ENCODE data around the gene ZFAND2B. TPM values are rescaled to one million over a fixed set of nuclear protein-coding genes. Genes with fewer than 3 reads are reported as not detected.
A peak's percentile ranks its signal among the peaks of the same experiment; 100 is the strongest.

The ZFAND2B gene
- total and polyA plus RNA-seq, 2 donors from 2014 or later = 44.8 to 72.6 TPM

DNA sequence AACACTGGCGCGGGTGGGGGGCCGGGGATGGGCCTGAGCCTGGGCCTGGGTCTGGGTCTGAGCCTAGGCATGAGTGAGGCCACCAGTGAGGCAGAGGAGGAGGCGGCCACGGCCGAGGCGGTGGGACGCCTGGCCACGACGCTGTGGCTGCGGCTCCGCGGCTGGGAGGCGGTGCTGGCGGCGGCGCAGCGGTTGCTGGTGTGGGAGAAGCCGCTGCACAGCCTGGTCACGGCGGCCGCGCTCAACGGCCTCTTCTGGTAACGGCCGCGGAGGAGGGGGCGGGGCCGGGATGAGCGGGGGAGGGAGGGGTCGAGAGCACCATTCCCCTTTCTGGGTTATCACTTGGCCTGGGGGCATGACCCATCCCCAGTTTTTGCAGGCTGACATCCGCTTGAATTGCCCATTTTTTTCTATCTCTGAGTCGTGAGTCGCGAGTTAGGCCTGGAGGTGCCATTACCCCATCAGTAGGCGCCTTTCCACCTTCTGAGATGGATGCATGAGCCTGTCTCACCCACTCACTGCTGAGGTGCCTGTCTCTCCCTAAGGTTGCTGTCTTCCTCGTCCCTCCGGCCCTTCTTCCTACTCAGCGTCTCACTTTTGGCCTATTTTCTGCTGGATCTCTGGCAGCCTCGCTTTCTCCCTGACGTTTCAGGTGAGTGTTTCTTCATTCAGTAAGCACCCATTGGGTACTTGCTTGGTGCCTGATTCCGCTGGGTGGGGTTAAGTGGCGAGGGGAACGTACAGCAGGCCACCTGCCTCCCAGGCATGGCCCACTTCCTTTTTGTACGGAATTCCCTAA lies 28.0 kb upstream of the ZFAND2B start:
- DNase-seq = peak in 2 of 5 donors; percentile 62 to 65
- no peaks in the 10 kb centered on the region for H3K9me3 ChIP-seq (ENCODE audit: control insufficient read depth in 2 of 3, insufficient read depth in 1 of 3, low read length in 3 of 3)
- peaks cover 12 to 54% (median 43%) of the 10 kb centered on the region in 3 donors for H3K36me3 ChIP-seq (ENCODE audit: control insufficient read depth in 2 of 3, insufficient read depth in 3 of 3, low read length in 3 of 3)
- peak overlapping the region; percentile 85 to 88 for H3K27ac ChIP-seq (ENCODE audit: low read depth in 2 of 2, low read length in 2 of 2)
- H3K4me1 ChIP-seq (ENCODE audit: control insufficient read depth in 2 of 3, insufficient read depth in 2 of 3, low read depth in 1 of 3, low read length in 3 of 3) = peaks cover 5 to 32% (median 31%) of the 10 kb centered on the region in 3 donors
- H3K27me3 ChIP-seq (ENCODE audit: control insufficient read depth, insufficient read depth, low read length) = no peaks in the 10 kb centered on the region
- no peak for FAIRE-seq
- peak overlapping the region; percentile 60 to 81 (median 77) for H3K9ac ChIP-seq (ENCODE audit: low read length in 3 of 3)
- no peak for TF ChIP-seq CTCF (IDR thresholded peaks at IDR 0.05; ENCODE audit: borderline replicate concordance, extremely low read depth, insufficient read depth)
- peak overlapping the region; percentile 72 to 90 (median 88) for H3K4me3 ChIP-seq (ENCODE audit: low read length in 3 of 3)
- intact Hi-C loops (cut with DNase I) = no loop called here

- TF ChIP-seq CTCF (IDR thresholded peaks at IDR 0.05; ENCODE audit: borderline replicate concordance, extremely low read depth, insufficient read depth) = no peak
- H3K27me3 ChIP-seq (ENCODE audit: control insufficient read depth, insufficient read depth, low read length) = no peaks in the 10 kb centered on the region
- H3K4me1 ChIP-seq (ENCODE audit: control insufficient read depth in 2 of 3, insufficient read depth in 2 of 3, low read depth in 1 of 3, low read length in 3 of 3) = peaks cover 5 to 23% (median 20%) of the 10 kb centered on the region in 3 donors
- peaks cover 11 to 47% (median 40%) of the 10 kb centered on the region in 3 donors for H3K36me3 ChIP-seq (ENCODE audit: control insufficient read depth in 2 of 3, insufficient read depth in 3 of 3, low read length in 3 of 3)
- FAIRE-seq (no peak), DNase-seq (no peak)
- intact Hi-C loops (cut with DNase I) = no loop called here
- no peaks in the 10 kb centered on the region for H3K9me3 ChIP-seq (ENCODE audit: control insufficient read depth in 2 of 3, insufficient read depth in 1 of 3, low read length in 3 of 3)
- no peak overlapping the region for H3K9ac ChIP-seq (ENCODE audit: low read length in 3 of 3)
- no peak overlapping the region for H3K27ac ChIP-seq (ENCODE audit: low read depth in 2 of 2, low read length in 2 of 2)
- H3K4me3 ChIP-seq (ENCODE audit: low read length in 3 of 3) = peak overlapping the region in 1 of 3 donors; percentile 90
Measured at GRCh38 chr2:219179601-219180465, 26.7 kb upstream of the ZFAND2B start.

DNA sequence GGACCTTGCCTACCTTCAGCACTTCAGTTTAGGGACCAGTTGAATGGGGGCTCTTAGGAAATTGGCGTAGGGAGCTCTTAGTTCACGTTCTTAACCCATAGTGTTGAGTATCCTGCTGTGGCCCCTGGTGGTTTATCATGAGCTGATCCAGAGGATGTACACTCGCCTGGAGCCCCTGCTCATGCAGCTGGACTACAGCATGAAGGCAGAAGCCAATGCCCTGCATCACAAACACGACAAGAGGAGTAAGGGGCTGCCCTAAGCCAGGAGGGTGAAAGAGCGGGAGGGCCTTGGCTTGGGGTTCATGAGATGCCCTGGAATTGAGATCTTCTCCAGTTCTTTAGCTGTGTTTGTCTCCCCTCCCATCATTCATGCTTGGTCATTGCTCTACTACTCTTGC lies 25.6 kb upstream of the ZFAND2B start:
- no peak for TF ChIP-seq CTCF (IDR thresholded peaks at IDR 0.05; ENCODE audit: borderline replicate concordance, extremely low read depth, insufficient read depth)
- intact Hi-C loops (cut with DNase I) = no loop called here
- H3K27ac ChIP-seq (ENCODE audit: low read depth in 2 of 2, low read length in 2 of 2) = no peak overlapping the region
- H3K36me3 ChIP-seq (ENCODE audit: control insufficient read depth in 2 of 3, insufficient read depth in 3 of 3, low read length in 3 of 3) = peaks cover 10 to 44% (median 39%) of the 10 kb centered on the region in 3 donors
- FAIRE-seq (no peak), DNase-seq (no peak)
- H3K4me3 ChIP-seq (ENCODE audit: low read length in 3 of 3) = no peak overlapping the region
- peaks cover under 1 to 16% (median 14%) of the 10 kb centered on the region in 3 donors for H3K4me1 ChIP-seq (ENCODE audit: control insufficient read depth in 2 of 3, insufficient read depth in 2 of 3, low read depth in 1 of 3, low read length in 3 of 3)
- H3K27me3 ChIP-seq (ENCODE audit: control insufficient read depth, insufficient read depth, low read length) = no peaks in the 10 kb centered on the region
- no peak overlapping the region for H3K9ac ChIP-seq (ENCODE audit: low read length in 3 of 3)
- H3K9me3 ChIP-seq (ENCODE audit: control insufficient read depth in 2 of 3, insufficient read depth in 1 of 3, low read length in 3 of 3) = no peaks in the 10 kb centered on the region
